Heart right ventricle (tissue), 16 donors: ENCODE results near the gene SEMA3D. TPM values are rescaled to one million over a fixed set of nuclear protein-coding genes. Genes with fewer than 3 reads are reported as not detected.

Experiments
- ATAC-seq, 8 donors: fragments of 200-7000 bp; cut with Tn5 transposase; one replicate each; pipeline ENCODE4 v1.9.1; 2020; ENCODE audit warnings: mild to moderate bottlenecking in 8 of 8, moderate library complexity in 8 of 8, moderate number of reproducible peaks in 1 of 8
- DNase-seq, 2 donors: peaks; one replicate each; pipeline ENCODE4 v3.0.0-alpha.2; 2020
- H3K27ac ChIP-seq, 10 donors: fragments of 200-600 bp; sonication (generic) in 2 of 10; one replicate each; pipeline versions ENCODE4 v1.5.0 to v1.8.0; 2020 to 2022; ENCODE audit warnings: mild to moderate bottlenecking in 3 of 10
- H3K27me3 ChIP-seq, 7 donors: fragments of 200-600 bp; one replicate each; pipeline ENCODE4 v1.8.0; 2021 to 2022; ENCODE audit warnings: mild to moderate bottlenecking in 2 of 7
- H3K36me3 ChIP-seq, 9 donors: fragments of 200-600 bp; sonication (generic) in 1 of 9; one replicate each; pipeline versions ENCODE4 v1.5.0 to v1.8.0; 2020 to 2022; ENCODE audit warnings: mild to moderate bottlenecking in 2 of 9
- H3K4me1 ChIP-seq, 9 donors: fragments of 200-600 bp; sonication (generic) in 1 of 9; one replicate each; pipeline versions ENCODE4 v1.5.0 to v1.8.0; 2020 to 2022; ENCODE audit warnings: mild to moderate bottlenecking in 4 of 9
- H3K4me3 ChIP-seq, 10 donors: fragments of 200-600 bp; sonication (generic) in 2 of 10; one replicate each; pipeline versions ENCODE4 v1.5.0 to v1.8.0; 2020 to 2022; ENCODE audit warnings: mild to moderate bottlenecking in 7 of 10, moderate library complexity in 2 of 10
- H3K9me3 ChIP-seq, 11 donors: fragments of 200-600 bp in 10 of 11; sonication (generic) in 2 of 11; one replicate each; pipeline versions ENCODE4 v1.5.0 to v1.8.0; 2013 to 2022; ENCODE audit warnings: mild to moderate bottlenecking in 2 of 11, control low read depth in 1 of 11, moderate library complexity in 1 of 11
- CTCF ChIP-seq, 9 donors: fragments of 200-600 bp; sonication (generic) in 2 of 9; IDR thresholded peaks; one replicate each; pipeline versions ENCODE4 v1.5.0 to v1.8.0; 2021 to 2022; ENCODE audit warnings: antibody characterized with exemption in 9 of 9, mild to moderate bottlenecking in 5 of 9, moderate library complexity in 1 of 9
- WGBS, 2 donors: extraction: QIAGEN DNeasy Blood & Tissue Kit; methylation state at CpG; one replicate each; pipeline ENCODE4 v1.1.7; 2013; ENCODE audit warnings: inconsistent platforms in 1 of 2; 5-methylcytosine and 5-hydroxymethylcytosine counted together
- intact Hi-C, 10 donors: fragments of 100-400 bp; cut with DNase I; formaldehyde crosslinking; loops; one replicate each; pipeline versions ENCODE4 v1.11.1 to v1.14.2; 2022
- polyA plus RNA-seq, 2 donors: library from polyadenylated mRNA; stranded (reverse); fragments of 200-250 nt; gene quantifications; one replicate each; pipeline ENCODE4 v1.2.3, GENCODE V29; 2013
- total RNA-seq, 10 donors: library from RNA; stranded (reverse); fragmentation: NEBNext Ultra II Directional in 3 of 10; extraction: Animal tissue kit (Norgen Biotek cat#: 25700) in 3 of 10; gene quantifications; one replicate each; pipeline versions ENCODE4 v1.2.1 to v1.2.4, GENCODE V29; 2021 to 2023
- donor health status: Arrhythmogenic right ventricular cardiomyopathy.
- donor health status: ischemic (EF 13 %, LVEDD 7.1; RV severe dilation, severe dysfunction).
- donor health status: healthy with polysubstance abuse.
- donor health status: DM: no; HTN: yes; CAD: no.
- donor health status: DM: no; HTN: no; CAD: no.
- donor health status: ischemic (EF 25% LVEDD 6.9; RV normal size, moderate dysfunction).
- donor health status: ischemic (EF 25% LVEDD 5.7; RV mildly dilated, moderate dysfunction).
- donor health status: healthy.
- donor health status: DM: yes; HTN: yes; CAD: no.
- donor health status: Ischemic cardiomyopathy.
- donor health status: ischemic (EF 35%, LVEDD 5.7; RV mildly dilated, moderate dysfunction).
- donor health status: nonischemic (EF 11% LVEDD 7.7; RV severe dilation, severe dysfunction).
- donor health status: DM: yes; HTN: yes; CAD: no.
- donor health status: PGD.
- donor health status: ischemic (EF 29% LVEDD 5.4; RV normal size, mild dysfunction).
- donor health status: nonischemic (EF 23%, LVEDD 6.1; RV moderate dilation, normal function).

Gene SEMA3D
- total and polyA plus RNA-seq, 12 donors = 0.10 to 3.5 (median 0.86) TPM

GRCh38 chr7:85126383-85126782 is 60.5 kb downstream of the SEMA3D start:
- no peak for DNase-seq
- 60 to 92% methylated on average over 2 of the region's 2 CpGs for WGBS, 2 donors
- Histone ChIP-seq H3K36me3 (no peaks in the 10 kb centered on the region), H3K27me3 (no peaks in the 10 kb centered on the region), H3K4me1 (no peaks in the 10 kb centered on the region), H3K4me3 (no peak overlapping the region), H3K27ac (no peak overlapping the region), H3K9me3 (no peaks in the 10 kb centered on the region)
- TF ChIP-seq CTCF (IDR thresholded peaks at IDR 0.05) = no peak
- ATAC-seq = no peak
- intact Hi-C loops = no loop called here

- DNase-seq (no peak), ATAC-seq (no peak)
- H3K4me1 ChIP-seq = no peaks in the 10 kb centered on the region
- TF ChIP-seq CTCF (IDR thresholded peaks at IDR 0.05) = no peak
- H3K9me3 ChIP-seq = no peaks in the 10 kb centered on the region
- WGBS, 2 donors = 68% methylated on average over 2 of the region's 2 CpGs
- intact Hi-C loops = no loop called here
- H3K27ac ChIP-seq = no peak overlapping the region
- H3K36me3 ChIP-seq = no peaks in the 10 kb centered on the region
- H3K27me3 ChIP-seq = no peaks in the 10 kb centered on the region
- H3K4me3 ChIP-seq = no peak overlapping the region
Measured at GRCh38 chr7:85125651-85126131, 61.2 kb downstream of the SEMA3D start.

- Histone ChIP-seq H3K4me3 (no peak overlapping the region), H3K27me3 (no peaks in the 10 kb centered on the region), H3K36me3 (no peaks in the 10 kb centered on the region), H3K27ac (no peak overlapping the region), H3K4me1 (no peaks in the 10 kb centered on the region), H3K9me3 (no peaks in the 10 kb centered on the region)
- ATAC-seq (no peak), DNase-seq (no peak)
- TF ChIP-seq CTCF (IDR thresholded peaks at IDR 0.05) = no peak
- intact Hi-C loops = no loop called here
- 90 to 96% methylated on average over 4 of the region's 4 CpGs for WGBS, 2 donors
Measured at GRCh38 chr7:85125176-85125575, 61.7 kb downstream of the SEMA3D start.

- ATAC-seq (no peak), DNase-seq (no peak)
- 96% methylated on average over 3 of the region's 3 CpGs for WGBS, 2 donors
- Histone ChIP-seq H3K4me1 (no peaks in the 10 kb centered on the region), H3K4me3 (no peak overlapping the region), H3K9me3 (no peaks in the 10 kb centered on the region), H3K27ac (no peak overlapping the region), H3K36me3 (no peaks in the 10 kb centered on the region), H3K27me3 (no peaks in the 10 kb centered on the region)
- TF ChIP-seq CTCF (IDR thresholded peaks at IDR 0.05) = no peak
- intact Hi-C loops = no loop called here
Measured at GRCh38 chr7:85119934-85120333, 66.9 kb downstream of the SEMA3D start.

- Histone ChIP-seq H3K36me3 (no peaks in the 10 kb centered on the region), H3K27ac (no peak overlapping the region), H3K9me3 (no peaks in the 10 kb centered on the region), H3K4me1 (no peaks in the 10 kb centered on the region), H3K27me3 (no peaks in the 10 kb centered on the region), H3K4me3 (no peak overlapping the region)
- no peak for DNase-seq
- no peak for ATAC-seq
- TF ChIP-seq CTCF (IDR thresholded peaks at IDR 0.05) = no peak
- intact Hi-C loops = no loop called here
Measured at GRCh38 chr7:85115862-85116261, 71.0 kb downstream of the SEMA3D start.
